HCT116 (cell line): ENCODE results near the gene CELA2B.
A peak's percentile ranks its signal among the peaks of the same experiment; 100 is the strongest.

Source experiments
- CTCF ChIP-seq, 3 experiments: fragments of 200-600 bp in 1 of 3; sonication (generic) in 1 of 3; IDR thresholded peaks in 2 of 3; conservative IDR thresholded peaks in 1 of 3; 2 replicates each; pipeline ENCODE4 v1.5.1; 2012 to 2017; ENCODE audit warnings: low read depth in 2 of 3, low read length in 2 of 3, antibody characterized with exemption in 1 of 3, borderline replicate concordance in 1 of 3, control low read depth in 1 of 3, mild to moderate bottlenecking in 1 of 3, mixed read lengths in 1 of 3, mixed run types in 1 of 3, moderate library complexity in 1 of 3; ENCODE audit not compliant: insufficient read depth in 1 of 3
- EGR1 ChIP-seq: IDR thresholded peaks from 2 replicates; pipeline ENCODE4 v1.6.1; 2012; ENCODE audit warnings: low read depth
- EZH2 ChIP-seq: fragments of 200-600 bp; sonication (generic); IDR thresholded peaks from 2 replicates; pipeline ENCODE4 v1.6.1; 2017; ENCODE audit warnings: antibody characterized with exemption, mixed run types
- EZH2phosphoT487 ChIP-seq: fragments of 200-600 bp; IDR thresholded peaks from 2 replicates; pipeline ENCODE4 v1.6.1; 2018; ENCODE audit warnings: antibody characterized with exemption, borderline replicate concordance

GRCh38 chr1:15526490-15527339, 50.8 kb downstream of the CELA2B start, which contains the start of gene DNAJC16:
- peak in 1 of 3 experiments; percentile 8; a peak in 1 of 6 replicates for TF ChIP-seq CTCF (IDR thresholded peaks at IDR 0.05 in 2 of 3, conservative IDR thresholded peaks at IDR 0.05 in 1 of 3; ENCODE audit: borderline replicate concordance in 1 of 3, insufficient read depth in 1 of 3, low read depth in 2 of 3, low read length in 2 of 3)
- TF ChIP-seq EZH2phosphoT487: no peak
- TF ChIP-seq EGR1: no peak
- no peak for TF ChIP-seq EZH2
